HepG2 (cell line): ENCODE results near the gene CPHXL2. TPM values are rescaled to one million over a fixed set of nuclear protein-coding genes. Genes with fewer than 3 reads are reported as not detected.
A peak's percentile ranks its signal among the peaks of the same experiment; 100 is the strongest.

Source experiments
- ATAC-seq: fragments of 200-7000 bp; cut with Tn5 transposase; 3 replicates; pipeline ENCODE4 v1.9.1; 2020; ENCODE audit warnings: mild to moderate bottlenecking, moderate library complexity
- BruUV-seq: library from RNA; stranded (reverse); fragments of 400-500 nt; replicated peaks from 2 replicates; lab custom pipeline; 2021; lab: Mats Ljungman, UMichigan
- CTCF ChIA-PET: fragments of 300-600 bp; formaldehyde crosslinking; extraction: SDS; loops from one replicate; lab custom pipeline; 2021; ENCODE audit warnings: low total read pairs, inconsistent platforms, low intra/inter-chr PET ratio; lab: Yijun Ruan, JAX
- POLR2A ChIA-PET: fragments of 350-600 bp; sonication (Branson Sonifier 250); formaldehyde crosslinking; loops from one replicate; lab custom pipeline; 2020; ENCODE audit warnings: antibody characterized with exemption, inconsistent platforms; lab: Yijun Ruan, JAX
- DNase-seq: peaks from one replicate; pipeline ENCODE4 v3.0.0-alpha.2; 2015; ENCODE audit warnings: low spot score
- FAIRE-seq: peaks from 3 replicates; lab custom pipeline; 2011; peaks lifted over from hg19 to GRCh38; lab: Jason Lieb, UNC
- H2AFZ ChIP-seq: one replicate; pipeline ENCODE4 v1.6.1; 2011; ENCODE audit warnings: low read length, inconsistent platforms
- H3K27ac ChIP-seq: fragments of 300-600 bp; 3 replicates; pipeline ENCODE4 v1.8.0; 2011; ENCODE audit warnings: mixed run types, mild to moderate bottlenecking, mixed read lengths, low read length, inconsistent platforms; ENCODE audit not compliant: insufficient read depth; ENCODE audit errors: extremely low read length
- H3K27me3 ChIP-seq, 2 experiments: fragments of 200-600 bp in 1 of 2; 2 replicates in 1 of 2; 3 replicates in 1 of 2; pipeline versions ENCODE4 v1.6.0 to v1.8.0; 2011; ENCODE audit warnings: low read length in 2 of 2, mild to moderate bottlenecking in 2 of 2, moderate library complexity in 2 of 2, inconsistent platforms in 1 of 2; ENCODE audit not compliant: insufficient read depth in 2 of 2, control insufficient read depth in 1 of 2
- H3K36me3 ChIP-seq, 2 experiments: fragments of 200-600 bp in 1 of 2; replicated peaks in 1 of 2; 2 replicates in 1 of 2; 3 replicates in 1 of 2; pipeline versions ENCODE4 v1.5.1 to v1.8.0; 2011; ENCODE audit warnings: low read length in 2 of 2, inconsistent platforms in 1 of 2; ENCODE audit not compliant: insufficient read depth in 2 of 2, control insufficient read depth in 1 of 2
- H3K4me1 ChIP-seq: 2 replicates; pipeline ENCODE4 v1.5.1; 2012; ENCODE audit warnings: low read length, inconsistent platforms; ENCODE audit not compliant: insufficient read depth
- H3K4me2 ChIP-seq: 2 replicates; pipeline ENCODE4 v1.6.0; 2011; ENCODE audit warnings: low read depth, low read length, inconsistent platforms
- H3K4me3 ChIP-seq, 3 experiments: fragments of 200-600 bp in 1 of 3; sonication (generic), shearing (Covaris generic) in 1 of 3; replicated peaks in 1 of 3; 2 replicates each; pipeline ENCODE4 v1.5.1; 2011 to 2016; ENCODE audit warnings: low read length in 3 of 3, inconsistent platforms in 2 of 3, low read depth in 2 of 3, mild to moderate bottlenecking in 2 of 3, control low read depth in 1 of 3, mixed read lengths in 1 of 3; ENCODE audit not compliant: insufficient read depth in 1 of 3
- H3K79me2 ChIP-seq: one replicate; pipeline ENCODE4 v1.6.1; 2011; ENCODE audit warnings: low read length, inconsistent platforms; ENCODE audit not compliant: insufficient read depth
- H3K9ac ChIP-seq: 2 replicates; pipeline ENCODE4 v1.6.0; 2011; ENCODE audit warnings: mild to moderate bottlenecking, low read depth, low read length, inconsistent platforms; ENCODE audit not compliant: insufficient read depth
- H3K9me3 ChIP-seq: 2 replicates; pipeline ENCODE4 v1.5.1; 2012; ENCODE audit warnings: mild to moderate bottlenecking, low read length
- H4K20me1 ChIP-seq: 2 replicates; pipeline ENCODE4 v1.6.0; 2011; ENCODE audit warnings: inconsistent platforms, mild to moderate bottlenecking, low read length, moderate library complexity; ENCODE audit not compliant: insufficient read depth
- ATF1 ChIP-seq: IDR thresholded peaks from 2 replicates; pipeline ENCODE4 v1.6.1; 2016; ENCODE audit warnings: mild to moderate bottlenecking, control low read depth
- FOXK2 ChIP-seq: fragments of 450-650 bp; IDR thresholded peaks from 2 replicates; pipeline ENCODE4 v1.6.1; 2016
- HES4 ChIP-seq: sonication (generic); formaldehyde crosslinking; IDR thresholded peaks from 2 replicates; pipeline ENCODE4 v1.9.0; 2021; ENCODE audit warnings: mild to moderate bottlenecking, missing genetic modification reagents, borderline replicate concordance
- MAZ ChIP-seq, 2 experiments: sonication (generic) in 1 of 2; formaldehyde crosslinking in 1 of 2; IDR thresholded peaks; 2 replicates each; pipeline versions ENCODE4 v1.5.0 to v1.6.1; 2012 to 2020; ENCODE audit warnings: low read depth in 2 of 2, mild to moderate bottlenecking in 2 of 2, borderline replicate concordance in 1 of 2, improper control_type of control experiment in 1 of 2, low read length in 1 of 2, missing genetic modification reagents in 1 of 2, moderate library complexity in 1 of 2
- NFE2 ChIP-seq: sonication (generic); formaldehyde crosslinking; IDR thresholded peaks from 2 replicates; pipeline ENCODE4 v1.4.0; 2020; ENCODE audit warnings: missing genetic modification reagents
- NFE2L2 ChIP-seq: fragments of 150-350 bp; IDR thresholded peaks from 2 replicates; pipeline ENCODE4 v1.6.1; 2014; ENCODE audit warnings: low read length
- NR2C2 ChIP-seq: sonication (generic); formaldehyde crosslinking; IDR thresholded peaks from 2 replicates; pipeline ENCODE4 v1.4.0; 2020; ENCODE audit warnings: missing genetic modification reagents, mild to moderate bottlenecking, moderate library complexity, borderline replicate concordance
- REL ChIP-seq: sonication (generic); formaldehyde crosslinking; conservative IDR thresholded peaks from 2 replicates; pipeline ENCODE4 v1.8.0; 2022; ENCODE audit warnings: mild to moderate bottlenecking, missing genetic modification reagents, moderate library complexity
- SRY ChIP-seq: sonication (generic); formaldehyde crosslinking; IDR thresholded peaks from 2 replicates; pipeline ENCODE4 v1.8.0; 2022; ENCODE audit warnings: mild to moderate bottlenecking, missing genetic modification reagents
- ZBTB20 ChIP-seq: sonication (generic); formaldehyde crosslinking; IDR thresholded peaks from 2 replicates; pipeline ENCODE4 v1.8.1; 2023; ENCODE audit warnings: missing genetic modification reagents, low read depth, mild to moderate bottlenecking, borderline replicate concordance
- ZGPAT ChIP-seq: IDR thresholded peaks from 2 replicates; pipeline ENCODE4 v1.6.1; 2016; ENCODE audit warnings: mild to moderate bottlenecking
- ZNF20 ChIP-seq: sonication (generic); formaldehyde crosslinking; IDR thresholded peaks from 2 replicates; pipeline ENCODE4 v1.4.0; 2020; ENCODE audit warnings: mild to moderate bottlenecking, moderate library complexity, missing genetic modification reagents
- ZNF264 ChIP-seq: sonication (generic); formaldehyde crosslinking; IDR thresholded peaks from 2 replicates; pipeline ENCODE4 v1.4.0; 2020; ENCODE audit warnings: missing genetic modification reagents
- ZNF367 ChIP-seq: sonication (generic); formaldehyde crosslinking; IDR thresholded peaks from 2 replicates; pipeline ENCODE4 v1.4.0; 2020; ENCODE audit warnings: missing genetic modification reagents, borderline replicate concordance
- ZNF547 ChIP-seq: sonication (generic); formaldehyde crosslinking; IDR thresholded peaks from 2 replicates; pipeline ENCODE4 v1.5.1; 2020; ENCODE audit warnings: mild to moderate bottlenecking, missing genetic modification reagents
- WGBS: methylation state at CpG from one replicate; pipeline ENCODE4 v1.1.6; 2017; ENCODE audit warnings: low lambda C conversion rate; 5-methylcytosine and 5-hydroxymethylcytosine counted together
- in situ Hi-C: cut with HindIII; loops from 2 replicates; pipeline ENCODE4 v1.10.0; 2017; ENCODE audit warnings: low pct_unique_long_range_greater_than_20kb; ENCODE audit not compliant: extremely low pct_ligation_motif_present
- intact Hi-C: fragments of 100-400 bp; cut with micrococcal nuclease; formaldehyde crosslinking; loops from one replicate; pipeline ENCODE4 v1.10.0; 2022; ENCODE audit not compliant: unreplicated experiment
- polyA plus RNA-seq, 8 experiments: library from polyadenylated mRNA; depleted of rRNA in 3 of 8; stranded (reverse) in 7 of 8; unstranded in 1 of 8; fragments of >200 nt; fragmentation: Illumina TruSeq in 4 of 8; extraction: Trizol in 4 of 8; gene quantifications; 2 replicates each; pipeline versions ENCODE4 v1.2.1 to v1.2.3, GENCODE V29; 2011 to 2016; ENCODE audit warnings: low read depth in 4 of 8, missing spikeins in 1 of 8, mixed read lengths in 1 of 8; ENCODE audit not compliant: insufficient read depth in 1 of 8
- total RNA-seq, 5 experiments: library from RNA; depleted of rRNA; stranded (reverse); fragments of >200 nt; fragmentation: Illumina TruSeq; extraction: Trizol; gene quantifications; 2 replicates each; pipeline ENCODE4 v1.2.3, GENCODE V29; 2016; ENCODE audit warnings: low read depth in 1 of 5
- TF ChIP-seq, protein P1 (sequence below): sonication (generic); formaldehyde crosslinking; IDR thresholded peaks from 2 replicates; pipeline ENCODE4 v1.4.0; 2020; ENCODE audit warnings: mild to moderate bottlenecking, missing genetic modification reagents
- TF ChIP-seq, protein P2 (sequence below): sonication (generic); formaldehyde crosslinking; IDR thresholded peaks from 2 replicates; pipeline ENCODE4 v1.5.0; 2020; ENCODE audit warnings: mild to moderate bottlenecking, low read depth, missing genetic modification reagents, borderline replicate concordance

Gene CPHXL2
- total and polyA plus RNA-seq, 2 of the 13 experiments (the other 11 are each of a cell fraction or from before 2014, with no cell fraction given), result not detected

GRCh38 chr16:75702242-75702641 lies 25.4 kb upstream of the CPHXL2 start:
- Histone ChIP-seq H3K9me3 (no peaks in the 10 kb centered on the region), H3K4me2 (no peak overlapping the region), H3K27me3 (no peaks in the 10 kb centered on the region; a peak in 1 of 5 replicates), H3K79me2 (no peaks in the 10 kb centered on the region), H3K4me1 (no peaks in the 10 kb centered on the region), H3K36me3 (no peaks in the 10 kb centered on the region), H3K9ac (no peak overlapping the region), H3K4me3 (no peak overlapping the region), H2AFZ (no peak overlapping the region), H3K27ac (no peak overlapping the region), H4K20me1 (no peaks in the 10 kb centered on the region)
- FAIRE-seq (peak; percentile 18), DNase-seq (peak; percentile 44), ATAC-seq (no peak)
- in situ Hi-C loops, result no loop called here
- TF ChIP-seq ZNF264, result 0 out of 2 replicates have a peak, but pooled peaks have one; percentile 52
- TF ChIP-seq, protein P1, sequence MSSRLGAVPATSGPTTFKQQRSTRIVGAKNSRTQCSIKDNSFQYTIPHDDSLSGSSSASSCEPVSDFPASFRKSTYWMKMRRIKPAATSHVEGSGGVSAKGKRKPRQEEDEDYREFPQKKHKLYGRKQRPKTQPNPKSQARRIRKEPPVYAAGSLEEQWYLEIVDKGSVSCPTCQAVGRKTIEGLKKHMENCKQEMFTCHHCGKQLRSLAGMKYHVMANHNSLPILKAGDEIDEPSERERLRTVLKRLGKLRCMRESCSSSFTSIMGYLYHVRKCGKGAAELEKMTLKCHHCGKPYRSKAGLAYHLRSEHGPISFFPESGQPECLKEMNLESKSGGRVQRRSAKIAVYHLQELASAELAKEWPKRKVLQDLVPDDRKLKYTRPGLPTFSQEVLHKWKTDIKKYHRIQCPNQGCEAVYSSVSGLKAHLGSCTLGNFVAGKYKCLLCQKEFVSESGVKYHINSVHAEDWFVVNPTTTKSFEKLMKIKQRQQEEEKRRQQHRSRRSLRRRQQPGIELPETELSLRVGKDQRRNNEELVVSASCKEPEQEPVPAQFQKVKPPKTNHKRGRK, result no peak
- WGBS, result 6% methylated on average over 2 of the region's 2 CpGs
- BruUV-seq, result no TSS peak
- ChIA-PET CTCF (no interaction called here), POLR2A (no interaction called here)
- intact Hi-C loops, result no loop called here

DNA sequence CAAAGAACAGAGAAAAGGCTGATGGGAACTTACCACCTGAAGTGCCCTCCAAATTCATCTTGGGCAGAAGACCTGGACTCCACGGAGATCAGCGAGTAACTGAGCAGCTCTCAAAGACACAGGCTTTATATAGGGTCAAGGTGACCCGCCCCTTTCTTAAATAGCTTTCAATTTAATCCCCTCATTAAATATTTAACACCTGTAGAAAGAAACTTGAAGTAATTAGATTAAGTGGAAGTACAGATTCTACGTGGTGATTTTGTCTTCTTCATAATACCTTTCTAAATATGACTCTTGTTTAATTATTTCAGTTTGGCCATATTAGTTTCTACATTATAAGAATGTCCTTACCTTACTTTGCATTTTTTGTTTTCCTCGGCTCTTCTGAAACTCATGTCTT lies 24.6 kb upstream of the CPHXL2 start, which contains the start of gene DUXB:
DUXB (minus strand) TSS at position 101 of the 400 bp plus-strand sequence; CDS start at position 58, 43 bp downstream.
- Histone ChIP-seq H3K9ac (no peak within 1 kb of the TSS), H3K36me3 (no peaks in the 10 kb centered on the region), H3K4me3 (no peak within 1 kb of the TSS), H3K27me3 (no peaks in the 10 kb centered on the region; a peak in 1 of 5 replicates), H3K79me2 (no peaks in the 10 kb centered on the region), H4K20me1 (no peaks in the 10 kb centered on the region), H3K4me2 (no peak within 1 kb of the TSS), H3K27ac (no peak within 1 kb of the TSS), H3K4me1 (no peaks in the 10 kb centered on the region), H2AFZ (no peak within 1 kb of the TSS), H3K9me3 (no peaks in the 10 kb centered on the region)
- DNase-seq (no peak), FAIRE-seq (no peak), ATAC-seq (no peak)
- ChIA-PET POLR2A (no interaction called here), CTCF (no interaction called here)
- intact Hi-C loops, result no loop called here
- in situ Hi-C loops, result no loop called here
- no TSS peak for BruUV-seq
- 16% methylated on average over 5 of the region's 5 CpGs for WGBS
- no peak for TF ChIP-seq ZNF20
- TF ChIP-seq ATF1 (CRISPR knock-in tag), result no peak
- no peak for TF ChIP-seq NFE2
- no peak for TF ChIP-seq REL (CRISPR knock-in tag)
- TF ChIP-seq, protein P2, sequence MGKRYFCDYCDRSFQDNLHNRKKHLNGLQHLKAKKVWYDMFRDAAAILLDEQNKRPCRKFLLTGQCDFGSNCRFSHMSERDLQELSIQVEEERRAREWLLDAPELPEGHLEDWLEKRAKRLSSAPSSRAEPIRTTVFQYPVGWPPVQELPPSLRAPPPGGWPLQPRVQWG (CRISPR knock-in tag), result no peak
- no peak for TF ChIP-seq HES4 (CRISPR knock-in tag)
- TF ChIP-seq ZNF547 (CRISPR knock-in tag), result no peak
- TF ChIP-seq SRY (CRISPR knock-in tag), result no peak
- no peak for TF ChIP-seq FOXK2
- no peak for TF ChIP-seq ZBTB20
- TF ChIP-seq ZGPAT, result no peak
- no peak for TF ChIP-seq NR2C2 (CRISPR knock-in tag)
- TF ChIP-seq ZNF367 (CRISPR knock-in tag), result no peak
- no peak for TF ChIP-seq NFE2L2
- no peak for TF ChIP-seq MAZ (IDR thresholded peaks at IDR 0.05; ENCODE audit: borderline replicate concordance, low read depth, low read length)
- TF ChIP-seq MAZ (CRISPR knock-in tag; IDR thresholded peaks at IDR 0.05; ENCODE audit: low read depth), result no peak
